ENCODE data around the gene KBTBD12. TPM values are rescaled to one million over a fixed set of nuclear protein-coding genes. Genes with fewer than 3 reads are reported as not detected.

Gene KBTBD12
- total RNA-seq, 1 donor from 2014 or later = 3.5 TPM

DNA sequence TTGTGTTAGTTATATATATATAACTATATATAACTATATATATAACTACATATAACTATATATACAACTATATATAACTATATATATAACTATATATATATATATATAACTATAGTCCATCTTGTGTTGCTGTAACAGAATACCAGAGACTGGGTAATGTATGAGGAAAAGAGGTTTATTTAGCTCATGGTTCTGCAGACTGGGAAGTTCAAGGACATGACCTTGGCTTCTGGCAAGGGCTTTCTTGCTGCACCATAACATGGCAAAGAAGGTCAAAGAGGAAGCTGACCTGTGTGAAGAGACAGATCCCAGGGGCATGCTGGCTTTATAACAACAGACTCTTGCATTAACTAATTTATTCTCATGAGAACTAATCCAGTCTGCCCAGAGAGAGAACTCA is 27.6 kb downstream of the KBTBD12 start:
- no peak overlapping the region for H3K27ac ChIP-seq
- no peak overlapping the region for H3K4me3 ChIP-seq
- no peaks in the 10 kb centered on the region for H3K36me3 ChIP-seq
- TF ChIP-seq, protein P1, sequence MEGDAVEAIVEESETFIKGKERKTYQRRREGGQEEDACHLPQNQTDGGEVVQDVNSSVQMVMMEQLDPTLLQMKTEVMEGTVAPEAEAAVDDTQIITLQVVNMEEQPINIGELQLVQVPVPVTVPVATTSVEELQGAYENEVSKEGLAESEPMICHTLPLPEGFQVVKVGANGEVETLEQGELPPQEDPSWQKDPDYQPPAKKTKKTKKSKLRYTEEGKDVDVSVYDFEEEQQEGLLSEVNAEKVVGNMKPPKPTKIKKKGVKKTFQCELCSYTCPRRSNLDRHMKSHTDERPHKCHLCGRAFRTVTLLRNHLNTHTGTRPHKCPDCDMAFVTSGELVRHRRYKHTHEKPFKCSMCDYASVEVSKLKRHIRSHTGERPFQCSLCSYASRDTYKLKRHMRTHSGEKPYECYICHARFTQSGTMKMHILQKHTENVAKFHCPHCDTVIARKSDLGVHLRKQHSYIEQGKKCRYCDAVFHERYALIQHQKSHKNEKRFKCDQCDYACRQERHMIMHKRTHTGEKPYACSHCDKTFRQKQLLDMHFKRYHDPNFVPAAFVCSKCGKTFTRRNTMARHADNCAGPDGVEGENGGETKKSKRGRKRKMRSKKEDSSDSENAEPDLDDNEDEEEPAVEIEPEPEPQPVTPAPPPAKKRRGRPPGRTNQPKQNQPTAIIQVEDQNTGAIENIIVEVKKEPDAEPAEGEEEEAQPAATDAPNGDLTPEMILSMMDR (IDR thresholded peaks at IDR 0.05) = no peak
- no peaks in the 10 kb centered on the region for H3K27me3 ChIP-seq
- DNase-seq (ENCODE audit: low spot score in 2 of 2) = no peak
- intact Hi-C loops (cut with DNase I) = no loop called here
- peaks cover 0 to 8% of the 10 kb centered on the region in 2 donors for H3K9me3 ChIP-seq
- no peaks in the 10 kb centered on the region for H3K4me1 ChIP-seq

DNA sequence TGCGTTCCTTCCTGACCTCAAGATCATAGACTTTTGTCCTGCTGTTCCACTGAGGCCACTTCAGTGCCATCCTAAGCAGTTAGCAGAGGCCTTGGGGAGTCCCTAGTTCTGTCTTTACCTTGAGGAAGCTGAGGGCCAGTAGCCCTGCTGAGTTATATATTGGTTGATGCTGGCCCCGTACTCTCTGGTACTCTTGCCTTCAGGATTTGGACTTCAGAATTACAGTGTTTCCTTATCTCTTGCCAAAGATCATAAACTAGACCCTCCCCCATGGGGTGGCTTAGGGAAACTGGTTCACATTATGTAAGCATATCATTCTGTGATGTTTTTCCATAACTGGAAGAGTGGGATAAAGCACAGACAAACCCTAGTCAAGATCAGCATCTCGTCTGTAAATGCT is 33.2 kb downstream of the KBTBD12 start:
- TF ChIP-seq, protein P1 (IDR thresholded peaks at IDR 0.05) = no peak
- no peaks in the 10 kb centered on the region for H3K9me3 ChIP-seq
- H3K27ac ChIP-seq = no peak overlapping the region
- H3K4me3 ChIP-seq = no peak overlapping the region
- no peaks in the 10 kb centered on the region for H3K27me3 ChIP-seq
- intact Hi-C loops (cut with DNase I) = no loop called here
- no peak for DNase-seq (ENCODE audit: low spot score in 2 of 2)
- H3K36me3 ChIP-seq = no peaks in the 10 kb centered on the region
- H3K4me1 ChIP-seq = peaks cover 0 to 4% of the 10 kb centered on the region in 2 donors

DNA sequence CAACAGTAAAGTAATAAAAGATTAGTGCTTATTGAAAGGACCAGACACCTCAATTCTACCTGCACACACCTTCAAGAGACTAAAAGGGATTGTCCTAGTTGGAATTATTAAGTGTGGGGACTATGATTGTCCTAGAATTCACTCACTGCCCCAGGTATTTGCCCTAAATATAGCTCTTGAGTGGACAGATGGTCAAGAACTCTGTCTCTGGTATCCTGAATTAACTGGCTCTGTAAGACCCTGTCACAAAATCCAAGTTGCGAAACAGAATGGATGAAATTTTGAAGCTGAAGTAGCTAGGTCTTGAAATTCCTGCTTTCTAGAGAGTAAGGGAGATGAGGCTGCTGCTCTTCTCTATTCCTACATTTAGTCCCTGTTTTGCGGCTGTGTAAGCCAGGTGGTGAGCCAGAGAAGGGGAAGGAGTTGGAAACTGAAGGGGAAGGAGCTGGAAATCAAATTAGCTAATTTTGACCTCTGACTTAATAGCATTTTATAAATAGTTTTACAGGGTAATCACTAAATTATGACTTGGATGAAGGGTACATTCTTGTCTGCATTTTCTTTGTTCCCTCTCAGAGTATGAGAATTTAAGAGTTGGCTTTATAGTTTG is 34.5 kb downstream of the KBTBD12 start:
- H3K27ac ChIP-seq = no peak overlapping the region
- H3K27me3 ChIP-seq = no peaks in the 10 kb centered on the region
- H3K4me3 ChIP-seq = no peak overlapping the region
- no peaks in the 10 kb centered on the region for H3K36me3 ChIP-seq
- peaks cover 0 to 14% of the 10 kb centered on the region in 2 donors for H3K4me1 ChIP-seq
- TF ChIP-seq, protein P1 (IDR thresholded peaks at IDR 0.05) = no peak
- DNase-seq (ENCODE audit: low spot score in 2 of 2) = no peak
- no peaks in the 10 kb centered on the region for H3K9me3 ChIP-seq
- intact Hi-C loops (cut with DNase I) = loop anchor here (5.0 kb wide), 3 partner anchors 127 to 252 kb away; partner anchors contain the start of gene MGLL

DNA sequence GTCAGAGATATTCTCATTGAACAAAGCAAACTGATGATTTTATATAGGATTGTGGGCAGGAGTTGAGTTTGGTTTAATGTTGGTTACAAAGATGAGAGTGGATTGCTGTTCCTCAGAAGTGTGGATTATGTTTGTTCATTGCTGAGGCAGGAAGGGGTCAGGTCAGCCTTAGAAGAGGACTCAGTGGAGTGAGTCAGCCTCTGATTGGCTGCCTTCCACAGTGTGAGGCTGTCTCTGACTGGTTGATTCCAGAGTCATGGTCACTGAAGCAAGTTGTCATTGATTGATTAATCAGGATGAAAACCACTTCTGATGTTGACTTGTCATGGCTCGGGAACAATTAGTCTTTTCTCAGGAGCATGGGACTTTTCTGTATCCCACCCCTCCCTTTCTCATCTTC is 36.2 kb downstream of the KBTBD12 start:
- TF ChIP-seq, protein P1 (IDR thresholded peaks at IDR 0.05) = no peak
- Histone ChIP-seq H3K36me3 (no peaks in the 10 kb centered on the region), H3K4me3 (no peak overlapping the region), H3K9me3 (no peaks in the 10 kb centered on the region), H3K27me3 (no peaks in the 10 kb centered on the region), H3K27ac (no peak overlapping the region), H3K4me1 (peaks cover 0 to 20% of the 10 kb centered on the region in 2 donors)
- DNase-seq (ENCODE audit: low spot score in 2 of 2) = no peak
- intact Hi-C loops (cut with DNase I) = loop anchor here (5.0 kb wide), 3 partner anchors 129 to 254 kb away; partner anchors contain the start of gene MGLL

DNA sequence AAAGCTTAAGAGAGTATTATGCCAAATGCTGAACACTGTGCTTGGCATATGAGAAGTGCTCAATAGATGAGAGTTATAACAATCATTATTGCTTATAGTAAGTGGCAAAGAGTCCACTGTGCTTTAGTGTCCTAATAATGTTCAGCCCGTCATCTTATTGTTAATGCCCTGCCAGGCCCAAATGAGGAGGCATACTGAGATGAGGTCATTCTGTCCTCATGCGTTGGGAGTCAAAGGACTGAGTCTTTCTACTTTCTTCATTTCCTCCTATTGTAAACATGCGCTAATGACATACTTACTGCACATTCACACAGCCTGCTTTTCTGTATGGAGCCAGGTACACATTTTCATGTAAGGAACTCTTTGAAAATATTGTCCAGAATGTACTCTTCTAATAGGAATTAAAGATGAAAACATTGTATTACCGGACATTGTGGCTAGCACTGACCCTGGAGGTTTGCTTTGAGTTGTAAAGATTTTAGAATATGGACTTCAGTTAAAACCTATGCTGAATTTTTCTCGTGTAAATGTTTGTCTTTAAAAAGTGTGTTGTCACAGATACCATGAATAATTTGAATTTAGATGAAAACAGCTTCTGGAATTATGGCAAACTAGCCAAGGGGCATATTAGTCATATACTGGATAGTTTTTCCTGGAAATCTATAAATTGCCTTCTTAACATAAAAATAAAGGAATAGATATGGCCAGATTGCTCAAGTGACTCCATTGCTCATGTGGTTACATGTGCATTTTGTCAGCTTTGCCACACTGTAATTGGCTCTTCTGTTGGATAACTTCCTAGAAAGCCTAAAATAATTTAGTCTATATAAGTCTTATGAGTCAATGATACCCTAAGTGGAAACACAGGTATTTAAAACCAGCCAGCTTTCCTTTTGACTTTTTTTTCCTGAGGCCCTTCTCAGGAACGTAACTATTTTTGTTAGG is 38.3 kb downstream of the KBTBD12 start:
- no peak overlapping the region for H3K4me3 ChIP-seq
- intact Hi-C loops (cut with DNase I) = loop anchor here (1.0 to 5.0 kb wide), 4 partner anchors 38 to 256 kb away; partner anchors contain the start of genes KBTBD12 and MGLL
- H3K36me3 ChIP-seq = no peaks in the 10 kb centered on the region
- no peaks in the 10 kb centered on the region for H3K9me3 ChIP-seq
- no peaks in the 10 kb centered on the region for H3K27me3 ChIP-seq
- peak overlapping the region; percentile 58 to 66 for H3K27ac ChIP-seq
- H3K4me1 ChIP-seq = peaks cover 0 to 20% of the 10 kb centered on the region in 2 donors
- DNase-seq (ENCODE audit: low spot score in 2 of 2) = no peak
- TF ChIP-seq, protein P1 (IDR thresholded peaks at IDR 0.05) = no peak

All from ascending aorta (tissue), 2 donors.